Osteocyte (in vitro differentiated cells): Measurements from ENCODE around the gene RTN4. TPM values are rescaled to one million over a fixed set of nuclear protein-coding genes. Genes with fewer than 3 reads are reported as not detected.

Experiments
- DNase-seq: peaks from one replicate; pipeline ENCODE4 v3.0.0; 2021; ENCODE audit warnings: mixed read lengths; ENCODE audit not compliant: unreplicated experiment; ENCODE audit errors: extremely low spot score
- H3K27ac Mint-ChIP-seq: one replicate; pipeline ENCODE4 v1.8.0; 2021; ENCODE audit warnings: mild to moderate bottlenecking, mixed read lengths; ENCODE audit not compliant: unreplicated experiment
- H3K27me3 Mint-ChIP-seq: one replicate; pipeline ENCODE4 v1.8.0; 2021; ENCODE audit warnings: mixed read lengths; ENCODE audit not compliant: unreplicated experiment
- H3K36me3 Mint-ChIP-seq: one replicate; pipeline ENCODE4 v1.8.0; 2021; ENCODE audit warnings: mixed read lengths; ENCODE audit not compliant: unreplicated experiment
- H3K4me1 Mint-ChIP-seq: one replicate; pipeline ENCODE4 v1.8.0; 2021; ENCODE audit warnings: mixed read lengths; ENCODE audit not compliant: unreplicated experiment
- H3K4me3 Mint-ChIP-seq: one replicate; pipeline ENCODE4 v1.8.0; 2021; ENCODE audit warnings: mild to moderate bottlenecking, moderate library complexity, mixed read lengths; ENCODE audit not compliant: unreplicated experiment
- H3K9me3 Mint-ChIP-seq: one replicate; pipeline ENCODE4 v1.8.0; 2021; ENCODE audit warnings: mixed read lengths; ENCODE audit not compliant: unreplicated experiment
- CTCF ChIP-seq: fragments of 200-600 bp; sonication (generic); IDR thresholded peaks from 2 replicates; pipeline ENCODE4 v1.5.0; 2021; ENCODE audit warnings: antibody characterized with exemption, mild to moderate bottlenecking, moderate library complexity
- total RNA-seq: library from RNA; stranded (reverse); gene quantifications from 2 replicates; pipeline ENCODE4 v1.2.1, GENCODE V29; 2021

RTN4 gene
- total RNA-seq, 1 donor from 2014 or later, result 532 TPM

DNA sequence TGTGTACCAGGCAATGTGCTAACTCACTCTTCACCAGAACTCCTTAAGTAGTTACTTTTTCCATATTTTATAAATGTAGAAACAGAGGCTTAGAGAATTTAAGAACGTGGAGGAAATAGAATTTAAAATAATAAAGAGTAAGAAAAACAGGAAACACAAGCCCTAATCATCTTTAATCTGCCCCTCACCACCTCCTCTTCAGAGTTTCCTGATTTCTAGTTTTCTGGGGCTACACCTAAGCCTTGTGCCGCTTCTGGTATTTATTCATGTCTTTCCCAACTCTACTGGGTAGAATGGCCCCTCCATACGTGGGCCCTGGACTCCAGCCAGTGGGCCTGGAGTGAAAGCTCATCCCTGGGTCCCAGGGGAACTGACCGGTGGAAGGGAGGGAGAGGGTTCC lies 85.4 kb downstream of the RTN4 start:
- DNase-seq, result no peak
- Mint-ChIP-seq H3K27me3 (no peaks in the 10 kb centered on the region), H3K9me3 (no peaks in the 10 kb centered on the region), H3K36me3 (peaks cover 30% of the 10 kb centered on the region), H3K4me3 (no peak overlapping the region), H3K27ac (no peak overlapping the region), H3K4me1 (peaks cover 20% of the 10 kb centered on the region)
- no peak for TF ChIP-seq CTCF

DNA sequence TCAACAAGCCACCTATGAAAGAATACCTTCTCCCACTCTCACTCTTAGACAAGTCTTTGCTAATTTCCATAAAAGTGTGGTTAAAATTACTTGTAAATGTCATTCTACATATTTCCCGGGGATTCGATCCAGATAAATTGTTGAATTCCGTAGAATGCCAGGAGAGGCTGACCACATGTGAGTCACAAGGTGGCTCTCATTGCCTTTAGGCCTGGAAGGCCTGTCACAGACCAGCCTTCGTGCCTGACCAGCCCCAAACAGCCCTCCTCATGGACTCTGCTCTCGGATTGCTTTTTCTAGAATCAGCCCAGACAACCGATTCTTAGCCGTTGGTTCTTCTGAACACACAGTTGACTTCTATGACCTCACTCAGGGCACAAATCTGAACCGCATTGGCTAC lies 86.0 kb downstream of the RTN4 start:
- Mint-ChIP-seq H3K36me3 (peaks cover 24% of the 10 kb centered on the region), H3K27ac (no peak overlapping the region), H3K4me3 (no peak overlapping the region), H3K4me1 (peaks cover 20% of the 10 kb centered on the region), H3K27me3 (no peaks in the 10 kb centered on the region), H3K9me3 (no peaks in the 10 kb centered on the region)
- no peak for DNase-seq
- TF ChIP-seq CTCF, result no peak

DNA sequence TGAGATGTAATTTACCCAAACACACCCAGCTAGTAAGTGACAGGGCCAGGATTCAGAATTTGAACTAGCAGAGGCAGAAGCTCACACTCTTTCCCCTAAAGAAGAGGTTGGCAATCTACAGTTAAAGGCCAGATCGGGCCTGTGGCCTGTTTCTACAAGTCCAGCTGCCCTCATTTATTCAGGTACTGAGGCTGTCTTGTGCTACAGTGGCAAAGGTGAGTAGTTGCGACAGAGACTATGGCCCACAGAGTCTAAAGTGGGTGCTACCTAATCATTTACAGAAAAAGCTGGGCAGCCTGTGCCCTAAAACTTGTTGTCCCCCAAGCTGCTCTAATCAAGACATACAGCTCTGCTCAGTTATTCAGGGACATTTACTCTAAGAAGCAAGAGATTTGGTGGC lies 86.8 kb downstream of the RTN4 start:
- Mint-ChIP-seq H3K9me3 (no peaks in the 10 kb centered on the region), H3K27ac (no peak overlapping the region), H3K4me3 (no peak overlapping the region), H3K4me1 (peaks cover 20% of the 10 kb centered on the region), H3K36me3 (peaks cover 20% of the 10 kb centered on the region), H3K27me3 (no peaks in the 10 kb centered on the region)
- no peak for TF ChIP-seq CTCF
- DNase-seq, result no peak

GRCh38 chr2:54962935-54963440 lies 87.3 kb downstream of the RTN4 start:
- Mint-ChIP-seq H3K27me3 (no peaks in the 10 kb centered on the region), H3K4me1 (peaks cover 17% of the 10 kb centered on the region), H3K9me3 (no peaks in the 10 kb centered on the region), H3K36me3 (peaks cover 15% of the 10 kb centered on the region), H3K4me3 (no peak overlapping the region), H3K27ac (no peak overlapping the region)
- DNase-seq, result no peak
- TF ChIP-seq CTCF, result no peak

- Mint-ChIP-seq H3K4me1 (peaks cover 15% of the 10 kb centered on the region), H3K9me3 (no peaks in the 10 kb centered on the region), H3K36me3 (peaks cover 13% of the 10 kb centered on the region), H3K27ac (no peak overlapping the region), H3K4me3 (no peak overlapping the region), H3K27me3 (no peaks in the 10 kb centered on the region)
- TF ChIP-seq CTCF, result no peak
- DNase-seq, result no peak
Measured at GRCh38 chr2:54962511-54962910, 87.7 kb downstream of the RTN4 start.
